GM12864 (cell line): ENCODE data around the gene GAB3.

ENCODE experiments used
- DNase-seq: peaks from one replicate; pipeline ENCODE4 v3.0.0-alpha.2; 2011; ENCODE audit warnings: low read depth
- H3K4me3 ChIP-seq: 2 replicates; pipeline ENCODE4 v1.5.1; 2011; ENCODE audit warnings: mild to moderate bottlenecking, low read depth, low read length, control low read depth
- TF ChIP-seq, protein P1 (sequence below): IDR thresholded peaks from 2 replicates; pipeline ENCODE4 v1.5.1; 2011; ENCODE audit warnings: low read depth, mild to moderate bottlenecking, moderate library complexity, low read length, control low read depth, inconsistent platforms; ENCODE audit errors: missing control alignments

GAB3 gene

GRCh38 chrX:154751203-154751668 lies 359 bp upstream of the GAB3 start:
- no peak for DNase-seq
- peak overlapping the region; percentile 65; the same call in 1 of the 2 replicates for H3K4me3 ChIP-seq
- TF ChIP-seq, protein P1, sequence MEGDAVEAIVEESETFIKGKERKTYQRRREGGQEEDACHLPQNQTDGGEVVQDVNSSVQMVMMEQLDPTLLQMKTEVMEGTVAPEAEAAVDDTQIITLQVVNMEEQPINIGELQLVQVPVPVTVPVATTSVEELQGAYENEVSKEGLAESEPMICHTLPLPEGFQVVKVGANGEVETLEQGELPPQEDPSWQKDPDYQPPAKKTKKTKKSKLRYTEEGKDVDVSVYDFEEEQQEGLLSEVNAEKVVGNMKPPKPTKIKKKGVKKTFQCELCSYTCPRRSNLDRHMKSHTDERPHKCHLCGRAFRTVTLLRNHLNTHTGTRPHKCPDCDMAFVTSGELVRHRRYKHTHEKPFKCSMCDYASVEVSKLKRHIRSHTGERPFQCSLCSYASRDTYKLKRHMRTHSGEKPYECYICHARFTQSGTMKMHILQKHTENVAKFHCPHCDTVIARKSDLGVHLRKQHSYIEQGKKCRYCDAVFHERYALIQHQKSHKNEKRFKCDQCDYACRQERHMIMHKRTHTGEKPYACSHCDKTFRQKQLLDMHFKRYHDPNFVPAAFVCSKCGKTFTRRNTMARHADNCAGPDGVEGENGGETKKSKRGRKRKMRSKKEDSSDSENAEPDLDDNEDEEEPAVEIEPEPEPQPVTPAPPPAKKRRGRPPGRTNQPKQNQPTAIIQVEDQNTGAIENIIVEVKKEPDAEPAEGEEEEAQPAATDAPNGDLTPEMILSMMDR = no peak

DNA sequence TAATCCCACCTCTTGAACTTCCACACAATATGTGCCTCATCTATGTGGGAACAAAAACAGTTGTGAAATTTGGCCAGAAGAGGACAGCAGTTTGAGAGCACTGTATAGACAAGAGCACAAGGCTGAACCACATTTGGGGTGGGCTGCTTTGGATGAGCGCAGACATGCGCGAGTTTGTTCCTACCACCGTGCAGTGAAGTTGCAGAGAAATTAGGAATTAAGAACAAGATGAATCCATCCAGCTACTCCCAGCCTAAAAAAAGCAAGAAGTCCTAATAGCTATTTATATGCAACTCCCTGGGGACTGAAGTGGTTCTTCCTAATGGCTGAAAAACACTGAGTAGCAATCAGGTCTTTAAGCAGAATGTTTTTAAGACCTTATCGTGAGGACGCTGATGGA lies 1.0 kb downstream of the GAB3 start:
- TF ChIP-seq, protein P1 = peak; percentile 3
- no peak for DNase-seq

DNA sequence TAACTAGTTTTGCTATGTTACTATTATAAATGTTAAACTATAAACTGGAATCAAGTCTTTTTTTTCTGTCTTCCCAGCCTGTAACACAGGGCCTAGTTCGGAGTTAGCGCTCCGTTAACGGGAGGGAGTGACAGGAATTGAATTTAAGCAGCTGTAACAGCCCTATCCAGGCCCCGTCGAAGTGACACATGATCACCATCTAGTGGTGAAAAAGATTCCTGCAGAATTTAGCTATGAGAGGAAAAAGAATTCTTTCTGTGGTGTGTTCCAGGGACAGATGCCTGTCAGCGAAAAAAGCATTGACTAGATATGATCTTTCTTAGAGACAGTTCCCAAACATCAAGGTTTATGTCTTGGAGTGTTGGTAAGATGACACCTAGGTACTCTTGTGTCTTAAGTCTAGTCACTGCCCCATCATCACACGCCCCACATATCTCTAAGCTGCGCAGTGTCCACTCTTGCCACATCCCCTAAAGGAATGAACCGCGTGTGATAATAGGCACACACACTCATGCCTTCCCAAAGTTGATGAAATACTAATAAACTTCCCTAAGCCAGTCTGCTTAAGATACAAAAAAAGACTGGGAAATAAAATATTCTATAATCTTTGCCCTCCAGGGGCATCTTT lies 2.1 kb downstream of the GAB3 start:
- no peak for DNase-seq
- no peak overlapping the region for H3K4me3 ChIP-seq
- TF ChIP-seq, protein P1 = peak; percentile 59

More for the DNA sequence above, 1.0 kb downstream of the GAB3 start:
- H3K4me3 ChIP-seq = peak overlapping the region; percentile 65; the same call in 1 of the 2 replicates

GRCh38 chrX:154742613-154743012 lies 8.3 kb downstream of the GAB3 start:
- TF ChIP-seq, protein P1 = no peak
- no peak for DNase-seq
- no peak overlapping the region for H3K4me3 ChIP-seq

GRCh38 chrX:154739952-154740465 lies 10.9 kb downstream of the GAB3 start:
- H3K4me3 ChIP-seq = no peak overlapping the region
- TF ChIP-seq, protein P1 = no peak
- DNase-seq = no peak

GRCh38 chrX:154738011-154738738 lies 12.7 kb downstream of the GAB3 start:
- H3K4me3 ChIP-seq = no peak overlapping the region
- DNase-seq = no peak
- TF ChIP-seq, protein P1 = no peak
